Measurements from ENCODE around the gene SYTL1.
A peak's percentile ranks its signal among the peaks of the same experiment; 100 is the strongest.

The SYTL1 gene

GRCh38 chr1:27348861-27349783 is 7.3 kb downstream of the SYTL1 start:
- no peaks in the 10 kb centered on the region for H3K9me3 ChIP-seq (ENCODE audit: control insufficient read depth, low read length)
- H3K27ac ChIP-seq (ENCODE audit: low read depth, low read length, severe bottlenecking) = no peak overlapping the region
- peaks cover 8% of the 10 kb centered on the region for H3K36me3 ChIP-seq (ENCODE audit: control insufficient read depth, insufficient read depth, low read length)
- H3K4me1 ChIP-seq (ENCODE audit: control insufficient read depth, insufficient read depth, low read length, poor library complexity, severe bottlenecking) = peaks cover 9% of the 10 kb centered on the region
- peak overlapping the region; percentile 43 for H3K4me3 ChIP-seq (ENCODE audit: extremely low read depth, insufficient read depth, low read length, poor library complexity, severe bottlenecking)
- 18 to 23% methylated on average over 22 to 26 of the region's 51 CpGs for WGBS, 2 experiments (ENCODE audit: insufficient coverage in 2 of 2)

GRCh38 chr1:27349784-27350662 is 8.2 kb downstream of the SYTL1 start:
- Histone ChIP-seq H3K4me3 (ENCODE audit: extremely low read depth, insufficient read depth, low read length, poor library complexity, severe bottlenecking) (peak overlapping the region; percentile 43), H3K36me3 (ENCODE audit: control insufficient read depth, insufficient read depth, low read length) (peaks cover 6% of the 10 kb centered on the region), H3K27ac (ENCODE audit: low read depth, low read length, severe bottlenecking) (no peak overlapping the region), H3K4me1 (ENCODE audit: control insufficient read depth, insufficient read depth, low read length, poor library complexity, severe bottlenecking) (peaks cover 9% of the 10 kb centered on the region), H3K9me3 (ENCODE audit: control insufficient read depth, low read length) (no peaks in the 10 kb centered on the region)
- WGBS, 2 experiments (ENCODE audit: insufficient coverage in 2 of 2) = 14 to 17% methylated on average over 61 to 72 of the region's 84 CpGs

- H3K9me3 ChIP-seq (ENCODE audit: control insufficient read depth, low read length) = no peaks in the 10 kb centered on the region
- H3K4me1 ChIP-seq (ENCODE audit: control insufficient read depth, insufficient read depth, low read length, poor library complexity, severe bottlenecking) = peaks cover 9% of the 10 kb centered on the region
- H3K27ac ChIP-seq (ENCODE audit: low read depth, low read length, severe bottlenecking) = peak overlapping the region; percentile 53
- peak overlapping the region; percentile 43 for H3K4me3 ChIP-seq (ENCODE audit: extremely low read depth, insufficient read depth, low read length, poor library complexity, severe bottlenecking)
- WGBS, 2 experiments (ENCODE audit: insufficient coverage in 2 of 2) = 11% methylated on average over 51 to 53 of the region's 62 CpGs
- H3K36me3 ChIP-seq (ENCODE audit: control insufficient read depth, insufficient read depth, low read length) = peaks cover 13% of the 10 kb centered on the region
These were observed 9.1 kb downstream of the SYTL1 start for GRCh38 chr1:27350663-27351540.

GRCh38 chr1:27351541-27352107 is 9.8 kb downstream of the SYTL1 start:
- no peaks in the 10 kb centered on the region for H3K9me3 ChIP-seq (ENCODE audit: control insufficient read depth, low read length)
- peak overlapping the region; percentile 43 for H3K4me3 ChIP-seq (ENCODE audit: extremely low read depth, insufficient read depth, low read length, poor library complexity, severe bottlenecking)
- peaks cover 10% of the 10 kb centered on the region for H3K4me1 ChIP-seq (ENCODE audit: control insufficient read depth, insufficient read depth, low read length, poor library complexity, severe bottlenecking)
- peaks cover 16% of the 10 kb centered on the region for H3K36me3 ChIP-seq (ENCODE audit: control insufficient read depth, insufficient read depth, low read length)
- 40% methylated on average over 5 of the region's 8 CpGs for WGBS, 2 experiments (ENCODE audit: insufficient coverage in 2 of 2)
- H3K27ac ChIP-seq (ENCODE audit: low read depth, low read length, severe bottlenecking) = peak overlapping the region; percentile 53

GRCh38 chr1:27353166-27353565 is 11.3 kb downstream of the SYTL1 start:
- Histone ChIP-seq H3K36me3 (ENCODE audit: control insufficient read depth, insufficient read depth, low read length) (peaks cover 20% of the 10 kb centered on the region), H3K27ac (ENCODE audit: low read depth, low read length, severe bottlenecking) (no peak overlapping the region), H3K9me3 (ENCODE audit: control insufficient read depth, low read length) (no peaks in the 10 kb centered on the region), H3K4me3 (ENCODE audit: extremely low read depth, insufficient read depth, low read length, poor library complexity, severe bottlenecking) (no peak overlapping the region), H3K4me1 (ENCODE audit: control insufficient read depth, insufficient read depth, low read length, poor library complexity, severe bottlenecking) (peaks cover 18% of the 10 kb centered on the region)
- 98% methylated on average over 12 to 13 of the region's 13 CpGs for WGBS, 2 experiments (ENCODE audit: insufficient coverage in 2 of 2)

GRCh38 chr1:27353629-27354028 is 11.8 kb downstream of the SYTL1 start:
- Histone ChIP-seq H3K36me3 (ENCODE audit: control insufficient read depth, insufficient read depth, low read length) (peaks cover 24% of the 10 kb centered on the region), H3K4me1 (ENCODE audit: control insufficient read depth, insufficient read depth, low read length, poor library complexity, severe bottlenecking) (peaks cover 16% of the 10 kb centered on the region), H3K4me3 (ENCODE audit: extremely low read depth, insufficient read depth, low read length, poor library complexity, severe bottlenecking) (no peak overlapping the region), H3K27ac (ENCODE audit: low read depth, low read length, severe bottlenecking) (no peak overlapping the region), H3K9me3 (ENCODE audit: control insufficient read depth, low read length) (no peaks in the 10 kb centered on the region)
- 93 to 100% methylated on average over 1 to 2 of the region's 3 CpGs for WGBS, 2 experiments (ENCODE audit: insufficient coverage in 2 of 2)

GRCh38 chr1:27355683-27356082 is 13.9 kb downstream of the SYTL1 start:
- 94 to 95% methylated on average over 5 of the region's 5 CpGs for WGBS, 2 experiments (ENCODE audit: insufficient coverage in 2 of 2)

GRCh38 chr1:27356277-27356618 is 14.4 kb downstream of the SYTL1 start:
- peaks cover 32% of the 10 kb centered on the region for H3K36me3 ChIP-seq (ENCODE audit: control insufficient read depth, insufficient read depth, low read length)
- H3K27ac ChIP-seq (ENCODE audit: low read depth, low read length, severe bottlenecking) = no peak overlapping the region
- peaks cover 13% of the 10 kb centered on the region for H3K4me1 ChIP-seq (ENCODE audit: control insufficient read depth, insufficient read depth, low read length, poor library complexity, severe bottlenecking)
- no peak overlapping the region for H3K4me3 ChIP-seq (ENCODE audit: extremely low read depth, insufficient read depth, low read length, poor library complexity, severe bottlenecking)
- H3K9me3 ChIP-seq (ENCODE audit: control insufficient read depth, low read length) = no peaks in the 10 kb centered on the region
- WGBS, 2 experiments (ENCODE audit: insufficient coverage in 2 of 2) = 97% methylated on average over 5 to 13 of the region's 13 CpGs

More at GRCh38 chr1:27355683-27356082, 13.9 kb downstream of the SYTL1 start:
- peaks cover 29% of the 10 kb centered on the region for H3K36me3 ChIP-seq (ENCODE audit: control insufficient read depth, insufficient read depth, low read length)
- peaks cover 13% of the 10 kb centered on the region for H3K4me1 ChIP-seq (ENCODE audit: control insufficient read depth, insufficient read depth, low read length, poor library complexity, severe bottlenecking)
- no peaks in the 10 kb centered on the region for H3K9me3 ChIP-seq (ENCODE audit: control insufficient read depth, low read length)
- H3K4me3 ChIP-seq (ENCODE audit: extremely low read depth, insufficient read depth, low read length, poor library complexity, severe bottlenecking) = no peak overlapping the region
- no peak overlapping the region for H3K27ac ChIP-seq (ENCODE audit: low read depth, low read length, severe bottlenecking)

GRCh38 chr1:27356619-27357280 is 14.9 kb downstream of the SYTL1 start:
- 90 to 94% methylated on average over 32 to 37 of the region's 37 CpGs for WGBS, 2 experiments (ENCODE audit: insufficient coverage in 2 of 2)
- Histone ChIP-seq H3K4me1 (ENCODE audit: control insufficient read depth, insufficient read depth, low read length, poor library complexity, severe bottlenecking) (peaks cover 13% of the 10 kb centered on the region), H3K27ac (ENCODE audit: low read depth, low read length, severe bottlenecking) (no peak overlapping the region), H3K4me3 (ENCODE audit: extremely low read depth, insufficient read depth, low read length, poor library complexity, severe bottlenecking) (no peak overlapping the region), H3K9me3 (ENCODE audit: control insufficient read depth, low read length) (no peaks in the 10 kb centered on the region), H3K36me3 (ENCODE audit: control insufficient read depth, insufficient read depth, low read length) (peaks cover 34% of the 10 kb centered on the region)
